GM19467 (cell line): ENCODE data around the gene ACP4.
"Not testable (repeated sequence)": the region's sequence is repeated elsewhere in the genome, so short reads cannot be mapped to it uniquely, and the experiment has no call there.

Source experiments
- ATAC-seq: cut with Tn5 transposase; IDR thresholded peaks from one replicate; pipeline ENCODE4 v1.9.1; 2021; ENCODE audit warnings: mild to moderate bottlenecking, moderate library complexity; ENCODE audit not compliant: unreplicated experiment

The ACP4 gene, protein sequence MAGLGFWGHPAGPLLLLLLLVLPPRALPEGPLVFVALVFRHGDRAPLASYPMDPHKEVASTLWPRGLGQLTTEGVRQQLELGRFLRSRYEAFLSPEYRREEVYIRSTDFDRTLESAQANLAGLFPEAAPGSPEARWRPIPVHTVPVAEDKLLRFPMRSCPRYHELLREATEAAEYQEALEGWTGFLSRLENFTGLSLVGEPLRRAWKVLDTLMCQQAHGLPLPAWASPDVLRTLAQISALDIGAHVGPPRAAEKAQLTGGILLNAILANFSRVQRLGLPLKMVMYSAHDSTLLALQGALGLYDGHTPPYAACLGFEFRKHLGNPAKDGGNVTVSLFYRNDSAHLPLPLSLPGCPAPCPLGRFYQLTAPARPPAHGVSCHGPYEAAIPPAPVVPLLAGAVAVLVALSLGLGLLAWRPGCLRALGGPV

GRCh38 chr19:50790396-50790795 lies at the start of gene ACP4:
TSS of gene ACP4 (plus strand) at chr19:50790415. CDS start at chr19:50790415, 0 bp downstream.
- no peak for ATAC-seq

- no peak for ATAC-seq
These were observed 48.9 kb upstream of the ACP4 start for GRCh38 chr19:50741179-50741933.

GRCh38 chr19:50743537-50743936 lies 46.7 kb upstream of the ACP4 start:
- ATAC-seq: no peak

- ATAC-seq: no peak
These were observed 45.0 kb upstream of the ACP4 start for GRCh38 chr19:50745221-50745620.

DNA sequence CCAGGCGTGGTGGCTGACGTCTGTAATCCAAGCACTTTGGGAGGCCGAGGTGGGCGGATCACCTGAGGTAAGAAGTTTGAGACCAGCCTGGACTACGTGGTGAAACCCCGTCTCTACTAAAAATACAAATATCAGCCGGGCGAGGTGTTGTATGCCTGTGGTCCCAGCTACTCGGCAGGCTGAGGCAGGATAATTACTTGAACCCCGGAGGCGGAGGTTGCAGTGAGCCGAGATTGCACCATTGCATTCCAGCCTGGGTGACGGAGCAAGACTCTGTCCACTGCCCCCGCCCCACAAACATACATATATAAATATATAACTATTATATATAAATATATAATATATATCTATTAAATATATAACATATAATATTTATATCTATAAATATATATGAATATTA lies 43.1 kb upstream of the ACP4 start:
- ATAC-seq: not testable (repeated sequence)

- no peak for ATAC-seq
These were observed 40.7 kb upstream of the ACP4 start for GRCh38 chr19:50749490-50749889.

- ATAC-seq: no peak
These were observed 40.2 kb upstream of the ACP4 start for GRCh38 chr19:50750010-50750409.

GRCh38 chr19:50753879-50754278 lies 36.3 kb upstream of the ACP4 start:
- ATAC-seq: no peak

- not testable (repeated sequence) for ATAC-seq
These were observed 34.0 kb upstream of the ACP4 start for GRCh38 chr19:50756244-50756643.

DNA sequence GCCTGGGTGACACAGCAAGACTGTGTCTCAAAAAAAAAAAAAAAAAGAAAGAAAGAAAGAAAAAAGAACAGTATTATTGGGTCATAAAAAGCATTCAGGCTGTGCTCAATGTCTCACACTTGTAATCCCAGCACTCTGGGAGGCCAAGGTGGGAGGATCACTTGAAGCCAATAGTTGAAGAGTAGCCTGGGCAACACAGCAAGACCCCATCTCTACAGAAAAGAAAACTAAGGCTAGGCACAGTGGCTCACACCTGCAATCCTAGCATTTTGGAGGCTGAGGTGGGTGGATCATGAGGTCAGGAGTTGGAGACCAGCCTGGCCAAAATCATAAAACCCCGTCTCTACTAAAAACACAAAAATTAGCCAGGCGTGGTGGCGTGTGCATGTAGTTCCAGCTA lies 32.6 kb upstream of the ACP4 start:
- ATAC-seq: not testable (repeated sequence)

- not testable (repeated sequence) for ATAC-seq
These were observed 31.1 kb upstream of the ACP4 start for GRCh38 chr19:50759076-50759475.

DNA sequence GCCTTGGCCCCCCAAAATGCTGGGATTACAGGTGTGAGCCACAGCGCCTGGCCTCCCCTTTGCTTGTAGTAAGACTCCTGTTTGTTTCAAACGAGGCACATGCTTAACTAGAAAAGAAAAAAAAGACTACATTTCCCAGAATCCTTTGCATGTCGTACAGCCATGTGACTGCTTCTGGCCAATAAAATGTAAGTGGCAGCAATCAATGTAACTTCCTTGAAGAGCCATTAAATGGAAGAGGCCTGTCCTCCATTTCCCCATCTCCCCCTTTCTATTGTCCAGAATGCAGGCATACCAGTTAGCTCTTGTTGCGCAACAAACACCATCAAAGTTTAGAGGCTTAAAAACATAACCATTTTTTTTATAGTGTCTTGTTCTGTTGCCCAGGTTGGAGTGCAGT lies 30.3 kb upstream of the ACP4 start:
- no peak for ATAC-seq

- not testable (repeated sequence) for ATAC-seq
These were observed 28.7 kb upstream of the ACP4 start for GRCh38 chr19:50761501-50761900.

DNA sequence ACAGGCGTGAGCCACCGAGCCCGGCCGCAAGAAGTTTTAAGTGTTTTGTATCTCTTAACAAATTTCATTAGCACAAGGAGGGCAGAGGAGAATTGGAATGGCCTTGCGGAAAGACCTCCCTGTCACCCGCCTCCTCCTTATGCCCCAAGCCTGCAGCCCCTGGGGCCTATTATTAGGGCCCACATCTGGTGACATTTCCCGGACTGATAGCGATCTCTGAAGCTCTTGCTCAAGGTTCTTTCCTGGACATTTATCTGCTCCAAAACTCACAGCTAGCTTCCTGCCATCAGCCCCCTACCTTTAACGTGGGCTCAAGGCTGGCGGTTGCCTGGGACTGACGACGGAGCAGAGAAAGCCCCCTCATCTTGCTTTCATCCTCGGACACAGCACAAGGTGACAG lies 26.7 kb upstream of the ACP4 start:
- not testable (repeated sequence) for ATAC-seq

- ATAC-seq: no peak
These were observed 25.8 kb upstream of the ACP4 start for GRCh38 chr19:50764409-50764808.

DNA sequence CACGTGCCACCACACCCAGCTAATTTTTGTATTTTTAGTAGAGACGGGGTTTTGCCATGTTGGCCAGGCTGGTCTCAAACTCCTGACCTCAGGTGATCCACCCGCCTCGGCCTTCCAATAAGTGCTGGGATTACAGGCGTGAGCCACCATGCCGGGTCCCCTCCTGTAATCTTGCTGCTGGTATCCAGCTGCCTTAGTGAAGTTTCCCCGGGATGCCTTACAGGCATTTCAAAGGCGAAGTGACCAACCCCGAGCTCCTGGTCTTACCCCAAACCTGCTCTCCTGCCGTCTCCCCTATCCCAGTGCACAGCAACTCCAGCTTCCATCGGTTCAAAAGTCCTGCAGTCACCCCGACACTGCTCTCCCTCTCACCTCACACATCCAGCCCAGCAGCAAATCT lies 23.5 kb upstream of the ACP4 start:
- not testable (repeated sequence) for ATAC-seq

GRCh38 chr19:50767263-50767662 lies 23.0 kb upstream of the ACP4 start:
- ATAC-seq: not testable (repeated sequence)

DNA sequence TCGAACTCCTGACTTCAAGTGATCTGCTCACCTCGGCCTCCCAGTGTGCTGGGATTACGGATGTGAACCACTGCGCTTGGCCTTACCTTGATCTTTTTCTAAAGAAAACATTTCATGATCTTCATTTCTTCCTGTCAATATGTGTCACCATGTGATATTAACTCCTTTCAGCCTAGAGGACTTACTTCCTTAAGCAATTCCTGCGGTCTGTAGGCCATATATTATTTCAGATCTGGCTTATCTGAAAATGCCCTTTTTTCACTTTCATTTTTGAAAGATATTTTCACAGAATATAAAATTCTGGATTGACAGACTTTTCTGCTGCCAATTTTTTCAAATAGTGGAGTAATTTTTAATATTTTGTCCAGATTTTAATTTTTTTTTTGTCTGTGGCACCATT lies 21.9 kb upstream of the ACP4 start:
- no peak for ATAC-seq

DNA sequence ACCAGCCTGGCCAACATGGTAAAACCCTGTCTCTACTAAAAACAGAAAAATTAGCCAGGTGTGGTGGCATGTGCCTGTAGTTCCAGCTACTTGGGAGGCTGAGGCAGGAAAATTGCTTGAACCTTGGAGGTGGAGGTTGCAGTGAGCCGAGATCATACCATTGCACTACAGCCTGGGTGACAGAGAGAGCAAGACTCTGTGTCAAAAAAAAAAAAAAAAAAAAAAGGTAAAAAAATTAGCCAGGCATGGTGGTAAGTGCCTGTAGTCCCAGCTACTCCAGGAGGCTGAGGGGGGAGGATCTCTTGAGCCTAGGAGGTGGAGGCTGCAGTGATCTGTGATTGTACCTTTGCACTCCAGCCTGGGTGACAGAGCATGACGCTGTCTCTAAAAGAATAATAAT lies 20.1 kb upstream of the ACP4 start, which contains the start of gene GPR32:
GPR32 (plus strand) TSS at position 301 of the 400 bp plus-strand sequence. CDS start 137 bp downstream, outside the sequence.
- not testable (repeated sequence) for ATAC-seq

DNA sequence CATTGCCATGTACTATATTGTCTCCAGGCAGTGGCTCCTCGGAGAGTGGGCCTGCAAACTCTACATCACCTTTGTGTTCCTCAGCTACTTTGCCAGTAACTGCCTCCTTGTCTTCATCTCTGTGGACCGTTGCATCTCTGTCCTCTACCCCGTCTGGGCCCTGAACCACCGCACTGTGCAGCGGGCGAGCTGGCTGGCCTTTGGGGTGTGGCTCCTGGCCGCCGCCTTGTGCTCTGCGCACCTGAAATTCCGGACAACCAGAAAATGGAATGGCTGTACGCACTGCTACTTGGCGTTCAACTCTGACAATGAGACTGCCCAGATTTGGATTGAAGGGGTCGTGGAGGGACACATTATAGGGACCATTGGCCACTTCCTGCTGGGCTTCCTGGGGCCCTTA lies 19.3 kb upstream of the ACP4 start:
- no peak for ATAC-seq

DNA sequence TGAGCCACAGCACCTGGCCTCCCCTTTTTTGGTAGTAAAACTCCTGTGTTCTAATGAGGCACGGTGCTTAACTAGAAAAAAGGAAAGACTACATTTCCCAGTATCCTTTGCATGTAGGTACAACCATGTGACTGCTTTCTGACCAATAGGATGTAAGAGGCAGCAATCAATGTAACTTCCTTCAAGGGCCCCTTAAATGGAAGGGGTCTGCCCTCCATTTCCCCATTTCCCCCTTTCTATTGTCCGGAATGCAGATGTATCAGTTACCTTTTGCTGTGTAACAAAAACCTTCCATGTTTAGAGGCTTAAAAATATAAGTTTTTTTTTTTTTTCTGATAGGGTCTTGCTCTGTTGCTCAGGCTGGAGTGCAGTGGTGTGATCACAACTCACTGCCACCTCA lies 17.7 kb upstream of the ACP4 start:
- ATAC-seq: no peak

- not testable (repeated sequence) for ATAC-seq
These were observed 17.3 kb upstream of the ACP4 start for GRCh38 chr19:50772912-50773311.
